ENCODE measurements around the gene FAM200B.

- TF ChIP-seq CTCF (IDR thresholded peaks at IDR 0.05), result no peak
- TF ChIP-seq CEBPB (IDR thresholded peaks at IDR 0.05), result no peak
- no peak for TF ChIP-seq POLR2A (IDR thresholded peaks at IDR 0.05; ENCODE audit: low read length)
- TF ChIP-seq EP300 (IDR thresholded peaks at IDR 0.05), result no peak
- no peak for TF ChIP-seq USF2 (IDR thresholded peaks at IDR 0.05)
- no peak for TF ChIP-seq REST (IDR thresholded peaks at IDR 0.05)
- TF ChIP-seq HDAC2 (IDR thresholded peaks at IDR 0.05), result no peak
- no peak for TF ChIP-seq PHF8 (IDR thresholded peaks at IDR 0.05; ENCODE audit: borderline replicate concordance, low read depth)
- no peak for TF ChIP-seq CBX2 (IDR thresholded peaks at IDR 0.05; ENCODE audit: borderline replicate concordance, low read depth)
Measured at GRCh38 chr4:15716115-15716514, 34.5 kb downstream of the FAM200B start.
